Temporal lobe (tissue), 2 donors: ENCODE results near the gene FHIT. TPM values are rescaled to one million over a fixed set of nuclear protein-coding genes. Genes with fewer than 3 reads are reported as not detected.

Source experiments
- small RNA-seq: library from RNA; depleted of rRNA; stranded (forward); fragments of <200 nt; gene quantifications from one replicate; pipeline ENCODE3, GENCODE V24; 2014; ENCODE audit warnings: low replicate concordance
- total RNA-seq: library from RNA; depleted of rRNA; stranded (reverse); fragments of >200 nt; gene quantifications from one replicate; pipeline ENCODE4 v1.2.3, GENCODE V29; 2014

The FHIT gene
- total RNA-seq, 1 donor from 2014 or later = 2.0 TPM

Small RNA genes lying within 50 kb of the gene (small RNA-seq; reads per million reads assigned to genes)
- gene MIR548BB (not detected), gene RF00012 (not detected)
